Activated T-helper 2 cell treated with anti-CD3 and anti-CD28 coated beads, Interferon-gamma antibody, Interleukin-2, Interleukin-4, amounts not matched to agents 10 μg/mL and 5 μg/mL and 100 μg/mL, durations not matched to agents 14 hours and 24 hours and 36 hours (primary cell): ENCODE data around the gene ATP5PF. TPM values are rescaled to one million over a fixed set of nuclear protein-coding genes. Genes with fewer than 3 reads are reported as not detected.
"Not testable (repeated sequence)": the region's sequence is repeated elsewhere in the genome, so short reads cannot be mapped to it uniquely, and the experiment has no call there.

Experiments used
- DNase-seq: peaks from one replicate; pipeline ENCODE4 v3.0.0; 2021; ENCODE audit warnings: low spot score
- H3K27ac Mint-ChIP-seq: one replicate; pipeline ENCODE4 v1.8.0; 2021; ENCODE audit warnings: mixed read lengths
- H3K27me3 Mint-ChIP-seq: one replicate; pipeline ENCODE4 v1.8.0; 2021; ENCODE audit warnings: low read depth, mixed read lengths
- H3K36me3 Mint-ChIP-seq: one replicate; pipeline ENCODE4 v1.8.0; 2021; ENCODE audit warnings: low read depth, mixed read lengths
- H3K4me1 Mint-ChIP-seq: one replicate; pipeline ENCODE4 v1.8.0; 2021; ENCODE audit warnings: low read depth, mixed read lengths
- H3K4me3 Mint-ChIP-seq: one replicate; pipeline ENCODE4 v1.8.0; 2021; ENCODE audit warnings: low read depth, mild to moderate bottlenecking, moderate library complexity, mixed read lengths
- H3K9me3 Mint-ChIP-seq: one replicate; pipeline ENCODE4 v1.8.0; 2021; ENCODE audit warnings: mixed read lengths
- intact Hi-C: fragments of 100-400 bp; cut with micrococcal nuclease; formaldehyde crosslinking; loops from one replicate; pipeline ENCODE4 v1.15.1; 2023
- total RNA-seq: library from RNA; stranded (reverse); gene quantifications from 2 replicates; pipeline ENCODE4 v1.2.3, GENCODE V29; 2022

Gene ATP5PF, protein sequence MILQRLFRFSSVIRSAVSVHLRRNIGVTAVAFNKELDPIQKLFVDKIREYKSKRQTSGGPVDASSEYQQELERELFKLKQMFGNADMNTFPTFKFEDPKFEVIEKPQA
- total RNA-seq, result 156 and 163 TPM in 2 replicates

DNA sequence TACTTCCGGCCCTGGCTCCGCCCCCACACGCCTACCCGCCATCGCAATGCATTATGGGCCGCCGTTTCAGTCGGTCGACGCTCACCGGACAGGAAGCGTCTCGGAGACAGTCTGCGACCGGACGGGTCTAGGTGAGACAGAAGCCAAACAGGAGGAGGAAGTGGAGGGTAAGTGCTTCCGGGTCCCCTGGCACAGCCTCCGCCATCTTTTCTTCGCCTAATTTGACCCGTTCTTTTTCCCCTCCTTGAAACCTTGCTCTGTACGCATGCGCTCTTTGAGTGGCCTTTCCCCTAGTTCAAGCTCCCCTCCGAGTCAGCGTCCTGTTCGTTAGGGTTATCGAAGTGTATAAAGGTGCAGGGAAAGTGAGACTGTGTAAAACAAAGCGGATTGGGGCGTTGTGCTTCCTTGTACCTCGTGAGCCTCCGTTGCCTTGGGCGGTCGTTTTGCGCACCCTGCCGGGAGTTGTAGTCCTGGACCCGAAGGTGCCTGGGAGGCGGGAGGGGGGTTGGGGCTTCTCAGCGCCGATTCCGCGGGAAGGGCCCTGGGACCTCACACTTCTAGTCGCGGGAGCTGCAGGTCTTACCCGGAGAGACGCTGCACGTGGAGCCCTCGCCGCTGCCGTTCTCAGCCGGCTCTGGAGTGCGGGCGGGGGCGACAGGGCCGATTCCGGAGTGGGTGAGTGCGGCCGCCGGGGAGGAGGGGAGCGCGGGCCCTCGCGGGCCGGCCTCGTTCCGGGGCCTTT is at the start of gene ATP5PF, which contains the start of gene GABPA:
ATP5PF (minus strand) TSS at position 1 of the 742 bp plus-strand sequence. CDS start 5,110 bp downstream, outside the sequence.
GABPA (plus strand) TSS at position 69 of the 742 bp plus-strand sequence. CDS start 6,627 bp downstream, outside the sequence.
- H3K36me3 Mint-ChIP-seq, result peaks cover 36% of the 10 kb centered on the region
- peak within 1 kb of the TSS; percentile 99 for H3K4me3 Mint-ChIP-seq
- no peaks in the 10 kb centered on the region for H3K27me3 Mint-ChIP-seq
- intact Hi-C loops, result loop anchor here (1.0 to 10.0 kb wide), 6 partner anchors 26 to 1110 kb away; partner anchors contain the start of genes ADAMTS1, APP and MRPL39
- peaks cover 34% of the 10 kb centered on the region for H3K4me1 Mint-ChIP-seq
- no peaks in the 10 kb centered on the region for H3K9me3 Mint-ChIP-seq
- peak within 1 kb of the TSS; percentile 100 for H3K27ac Mint-ChIP-seq
- DNase-seq, result peak; percentile 97

DNA sequence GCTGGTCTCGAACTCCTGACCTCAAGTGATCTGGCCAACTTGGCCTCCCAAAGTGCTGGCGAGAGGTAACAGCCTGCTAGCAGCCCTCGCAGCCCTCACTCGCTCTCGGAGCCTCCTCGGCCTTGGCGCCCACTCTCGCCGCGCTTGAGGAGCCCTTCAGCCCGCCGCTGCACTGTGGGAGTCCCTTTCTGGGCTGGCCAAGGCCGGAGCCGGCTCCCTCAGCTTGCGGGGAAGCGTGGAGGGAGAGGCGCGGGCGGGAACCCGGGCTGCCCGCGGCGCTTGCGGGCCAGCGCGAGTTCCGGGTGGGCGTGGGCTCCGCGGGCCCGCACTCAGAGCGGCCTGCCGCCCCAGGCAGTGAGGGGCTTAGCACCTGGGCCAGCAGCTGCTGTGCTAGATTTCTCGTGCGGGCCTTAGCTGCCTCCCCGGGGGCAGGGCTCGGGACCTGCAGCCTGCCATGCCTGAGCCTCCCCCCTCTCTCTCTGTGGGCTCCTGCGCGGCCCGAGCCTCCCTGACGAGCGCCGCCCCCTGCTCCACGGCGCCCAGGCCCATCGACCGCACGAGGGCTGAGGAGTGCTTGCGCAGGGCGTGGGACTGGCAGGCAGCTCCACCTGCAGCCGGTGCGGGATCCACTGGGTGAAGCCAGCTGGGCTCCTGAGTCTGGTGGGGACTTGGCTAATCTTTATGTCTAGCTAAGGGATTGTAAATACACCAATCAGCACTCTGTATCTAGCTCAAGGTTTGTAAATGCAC is 43.6 kb upstream of the ATP5PF start:
- DNase-seq, intact Hi-C loops, H3K4me3 Mint-ChIP-seq, H3K36me3 Mint-ChIP-seq, H3K27ac Mint-ChIP-seq, H3K27me3 Mint-ChIP-seq, H3K4me1 Mint-ChIP-seq, H3K9me3 Mint-ChIP-seq: not testable (repeated sequence)

DNA sequence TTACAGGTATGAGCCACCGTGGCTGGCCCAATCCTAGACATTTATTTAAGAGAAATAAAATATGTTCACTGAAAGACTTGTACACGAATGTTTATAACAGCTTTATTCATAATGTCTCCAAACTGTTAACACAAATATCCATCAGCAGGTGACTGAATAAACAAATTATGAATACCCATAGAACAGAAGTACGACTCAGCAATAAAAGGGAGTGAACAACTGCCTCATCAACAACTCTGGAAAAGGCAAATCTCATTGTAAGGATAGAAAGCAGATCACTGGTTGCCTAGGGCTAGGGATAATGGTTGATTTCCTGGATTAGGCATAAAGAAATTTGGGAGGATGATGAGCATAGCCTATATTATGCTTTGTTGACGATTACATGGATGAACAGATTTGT is 41.7 kb upstream of the ATP5PF start:
- no peaks in the 10 kb centered on the region for H3K9me3 Mint-ChIP-seq
- no peak for DNase-seq
- no peak overlapping the region for H3K4me3 Mint-ChIP-seq
- peaks cover 7% of the 10 kb centered on the region for H3K4me1 Mint-ChIP-seq
- H3K27ac Mint-ChIP-seq, result no peak overlapping the region
- intact Hi-C loops, result no loop called here
- H3K27me3 Mint-ChIP-seq, result no peaks in the 10 kb centered on the region
- peaks cover 4% of the 10 kb centered on the region for H3K36me3 Mint-ChIP-seq

DNA sequence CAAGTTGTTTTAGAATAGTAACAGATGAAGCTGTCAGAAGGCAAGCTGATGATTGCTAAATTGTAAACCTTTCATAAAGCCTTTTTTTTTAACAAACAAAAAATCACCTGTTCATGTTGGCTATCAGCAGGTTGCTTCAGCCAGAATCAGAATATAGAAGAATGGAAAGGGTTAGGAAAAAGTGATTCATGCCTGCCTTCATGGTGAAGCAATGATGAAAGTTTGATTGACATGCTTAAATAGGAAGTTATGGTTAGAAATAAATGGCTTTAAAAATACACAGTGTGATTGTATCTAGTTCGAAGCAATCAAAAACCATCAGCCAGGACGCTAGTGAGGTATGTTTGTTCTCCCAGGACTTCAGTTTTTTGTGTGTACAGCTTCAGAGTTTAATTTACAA is 38.0 kb upstream of the ATP5PF start:
- peaks cover 7% of the 10 kb centered on the region for H3K4me1 Mint-ChIP-seq
- H3K27me3 Mint-ChIP-seq, result no peaks in the 10 kb centered on the region
- peaks cover 10% of the 10 kb centered on the region for H3K36me3 Mint-ChIP-seq
- no peak overlapping the region for H3K4me3 Mint-ChIP-seq
- no peaks in the 10 kb centered on the region for H3K9me3 Mint-ChIP-seq
- H3K27ac Mint-ChIP-seq, result no peak overlapping the region
- intact Hi-C loops, result no loop called here
- DNase-seq, result no peak

DNA sequence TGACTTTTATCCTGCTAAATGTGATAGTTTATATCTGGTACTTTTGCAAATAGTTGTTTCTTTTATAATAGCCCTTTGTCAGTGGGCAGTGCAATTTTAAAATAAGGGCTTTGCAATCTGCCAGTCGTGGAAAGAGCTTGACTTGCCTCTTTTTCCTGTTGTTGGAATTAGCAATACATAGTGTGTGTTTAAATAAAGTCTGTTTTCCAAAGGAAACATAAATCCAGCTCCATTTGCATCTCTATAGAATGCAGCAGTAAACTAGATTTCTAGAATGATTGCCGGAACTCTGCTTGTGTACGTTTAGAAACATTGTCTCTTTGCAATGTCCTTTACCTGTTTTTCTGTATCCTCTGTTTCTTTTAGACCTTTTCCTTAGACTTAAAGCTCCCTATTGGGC is 33.2 kb upstream of the ATP5PF start:
- H3K27me3 Mint-ChIP-seq, result no peaks in the 10 kb centered on the region
- H3K9me3 Mint-ChIP-seq, result no peaks in the 10 kb centered on the region
- peaks cover 5% of the 10 kb centered on the region for H3K4me1 Mint-ChIP-seq
- no peak overlapping the region for H3K4me3 Mint-ChIP-seq
- intact Hi-C loops, result no loop called here
- no peak overlapping the region for H3K27ac Mint-ChIP-seq
- no peak for DNase-seq
- H3K36me3 Mint-ChIP-seq, result peaks cover 40% of the 10 kb centered on the region

DNA sequence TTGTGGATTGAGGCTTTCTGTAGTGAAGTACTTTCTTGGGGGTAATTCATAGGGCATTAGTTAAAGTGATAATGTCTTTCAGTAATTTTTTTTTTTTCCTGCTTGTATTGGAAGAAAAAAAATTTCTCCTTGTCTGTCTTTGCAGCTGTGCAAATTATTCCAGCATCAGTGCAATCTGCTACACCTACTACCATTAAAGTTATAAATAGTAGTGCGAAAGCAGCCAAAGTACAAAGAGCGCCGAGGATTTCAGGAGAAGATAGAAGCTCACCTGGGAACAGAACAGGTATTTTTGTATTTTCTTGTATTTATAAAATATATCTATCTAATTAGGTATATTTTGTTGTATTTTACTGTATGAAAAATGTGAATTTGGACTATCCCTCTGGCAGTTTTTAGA is 29.4 kb upstream of the ATP5PF start:
- peaks cover 59% of the 10 kb centered on the region for H3K36me3 Mint-ChIP-seq
- no peak overlapping the region for H3K4me3 Mint-ChIP-seq
- H3K27me3 Mint-ChIP-seq, result no peaks in the 10 kb centered on the region
- intact Hi-C loops, result no loop called here
- no peaks in the 10 kb centered on the region for H3K9me3 Mint-ChIP-seq
- H3K27ac Mint-ChIP-seq, result no peak overlapping the region
- H3K4me1 Mint-ChIP-seq, result peaks cover 11% of the 10 kb centered on the region
- no peak for DNase-seq

DNA sequence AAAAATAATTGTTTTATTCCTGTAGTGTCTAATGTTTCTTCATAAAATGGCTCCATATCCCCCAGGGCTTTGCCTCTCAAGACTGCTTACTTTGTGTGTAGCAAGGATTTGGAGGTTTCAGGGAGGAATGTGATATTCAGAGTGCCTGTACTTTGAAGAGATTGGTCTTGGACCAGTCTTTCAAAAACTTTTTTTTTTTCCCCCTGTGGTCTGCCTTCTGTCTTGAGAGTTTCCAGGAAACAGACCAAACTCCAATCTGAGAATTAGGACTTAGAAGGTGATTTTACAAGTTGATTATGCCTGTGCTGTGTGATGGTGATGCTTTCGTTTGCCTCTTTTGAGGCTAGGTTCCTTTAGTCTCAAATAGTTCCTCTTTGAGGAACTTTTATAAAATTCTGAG is 26.0 kb upstream of the ATP5PF start:
- DNase-seq, result no peak
- Mint-ChIP-seq H3K27me3 (no peaks in the 10 kb centered on the region), H3K9me3 (no peaks in the 10 kb centered on the region), H3K27ac (no peak overlapping the region), H3K4me3 (no peak overlapping the region), H3K4me1 (peaks cover 21% of the 10 kb centered on the region), H3K36me3 (peaks cover 72% of the 10 kb centered on the region)
- intact Hi-C loops, result no loop called here

DNA sequence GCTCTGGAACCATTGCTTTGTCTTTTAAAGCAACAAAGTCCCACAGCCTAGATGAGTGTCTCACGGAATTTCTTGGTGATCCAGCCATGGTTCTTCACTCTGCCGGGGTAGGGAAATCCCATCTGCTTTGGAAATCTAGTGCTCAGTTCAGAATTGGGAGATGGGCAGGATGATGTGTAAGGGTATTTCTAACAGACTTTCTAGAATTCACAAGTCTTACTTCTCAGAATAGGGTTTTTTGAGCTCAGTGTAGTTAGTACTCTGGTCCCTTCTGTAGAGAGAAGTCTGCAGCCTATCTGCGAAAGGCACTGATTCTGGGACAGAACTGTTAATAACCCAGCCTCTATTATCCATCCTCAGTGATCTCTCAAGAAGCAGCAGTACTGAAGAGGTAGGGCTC is 25.4 kb upstream of the ATP5PF start:
- Mint-ChIP-seq H3K4me3 (no peak overlapping the region), H3K36me3 (peaks cover 72% of the 10 kb centered on the region), H3K9me3 (no peaks in the 10 kb centered on the region), H3K27ac (no peak overlapping the region), H3K4me1 (peaks cover 25% of the 10 kb centered on the region), H3K27me3 (no peaks in the 10 kb centered on the region)
- intact Hi-C loops, result no loop called here
- DNase-seq, result no peak

DNA sequence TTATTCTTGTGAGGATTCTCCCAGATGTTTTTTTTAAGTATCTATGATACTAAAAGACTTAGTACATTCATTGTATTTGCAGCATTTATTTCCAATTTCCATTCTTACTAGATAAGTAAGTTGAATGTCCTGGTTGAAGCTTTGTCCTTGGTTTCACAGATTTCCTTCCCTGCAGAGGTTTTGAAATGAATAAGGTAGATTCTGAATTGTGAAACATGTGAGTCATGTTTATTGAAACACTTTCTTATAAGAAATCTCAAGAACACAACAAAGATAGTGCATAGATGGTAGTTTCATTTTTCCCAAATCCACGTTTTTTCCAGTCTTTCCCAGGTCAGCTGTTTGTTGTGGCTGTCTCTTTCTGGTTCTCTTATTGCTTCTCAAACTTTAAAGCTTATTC is 24.9 kb upstream of the ATP5PF start:
- Mint-ChIP-seq H3K36me3 (peaks cover 72% of the 10 kb centered on the region), H3K27ac (no peak overlapping the region), H3K4me1 (peaks cover 25% of the 10 kb centered on the region), H3K9me3 (no peaks in the 10 kb centered on the region), H3K4me3 (no peak overlapping the region), H3K27me3 (no peaks in the 10 kb centered on the region)
- intact Hi-C loops, result no loop called here
- no peak for DNase-seq

DNA sequence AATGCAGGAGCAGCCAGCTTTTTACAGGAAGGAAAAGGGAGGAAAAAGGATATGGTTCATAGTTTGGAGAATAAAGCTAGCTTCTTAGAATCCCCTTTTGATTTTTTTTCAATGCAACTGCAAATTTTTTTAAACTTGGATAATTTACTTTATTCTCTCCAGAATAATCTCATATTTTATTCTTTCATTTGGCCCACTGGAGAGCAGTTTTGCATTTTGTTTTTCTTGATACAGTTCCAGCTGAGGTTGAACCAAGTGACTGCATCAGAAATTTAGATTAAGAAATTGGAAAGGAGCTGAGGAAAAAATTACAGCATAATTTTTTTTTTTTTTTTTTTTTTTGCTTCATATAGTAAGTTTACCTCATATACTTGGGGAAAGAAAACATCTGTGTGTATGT is 22.8 kb upstream of the ATP5PF start:
- H3K9me3 Mint-ChIP-seq, result no peaks in the 10 kb centered on the region
- H3K27me3 Mint-ChIP-seq, result no peaks in the 10 kb centered on the region
- no peak overlapping the region for H3K27ac Mint-ChIP-seq
- H3K4me1 Mint-ChIP-seq, result peaks cover 26% of the 10 kb centered on the region
- DNase-seq, result no peak
- no peak overlapping the region for H3K4me3 Mint-ChIP-seq
- H3K36me3 Mint-ChIP-seq, result peaks cover 73% of the 10 kb centered on the region
- intact Hi-C loops, result no loop called here

DNA sequence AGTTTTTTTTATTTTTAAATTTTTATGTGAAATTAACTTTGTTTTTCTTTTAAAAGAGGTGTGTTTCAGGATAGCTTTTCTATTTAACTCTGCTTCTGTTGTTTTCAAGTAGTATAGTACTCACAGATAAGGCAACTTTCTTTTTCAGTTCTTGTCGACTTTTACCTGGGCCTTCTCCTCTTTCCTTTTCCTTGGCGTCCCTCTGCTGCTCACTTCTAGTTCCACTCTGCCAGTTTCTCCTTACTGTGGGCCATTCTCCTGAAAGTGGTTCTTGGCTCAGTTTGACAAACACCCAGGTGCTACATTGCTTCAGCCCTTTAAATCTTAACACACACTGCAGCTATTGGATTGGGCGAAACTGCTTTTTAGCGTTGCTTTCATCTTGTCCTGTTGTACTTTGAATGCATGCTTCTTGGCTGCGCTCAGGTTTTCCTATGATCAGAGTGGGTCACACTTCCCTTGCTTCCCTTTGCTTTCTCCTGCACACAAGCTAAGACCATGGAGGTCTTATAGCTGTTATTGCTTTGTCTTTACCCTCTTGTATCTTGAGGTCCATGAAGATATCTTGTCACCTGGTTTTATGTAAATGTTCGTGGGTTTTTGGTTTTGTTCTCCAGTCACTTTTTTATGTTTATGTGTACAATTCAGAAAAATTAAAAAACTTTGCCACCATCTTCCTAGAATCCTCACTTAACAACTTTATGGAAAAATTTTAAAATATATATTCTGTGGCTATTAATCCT is 21.7 kb upstream of the ATP5PF start:
- no peak overlapping the region for H3K27ac Mint-ChIP-seq
- H3K9me3 Mint-ChIP-seq, result no peaks in the 10 kb centered on the region
- H3K36me3 Mint-ChIP-seq, result peaks cover 74% of the 10 kb centered on the region
- no peaks in the 10 kb centered on the region for H3K27me3 Mint-ChIP-seq
- no peak overlapping the region for H3K4me3 Mint-ChIP-seq
- DNase-seq, result no peak
- intact Hi-C loops, result no loop called here
- peaks cover 26% of the 10 kb centered on the region for H3K4me1 Mint-ChIP-seq

DNA sequence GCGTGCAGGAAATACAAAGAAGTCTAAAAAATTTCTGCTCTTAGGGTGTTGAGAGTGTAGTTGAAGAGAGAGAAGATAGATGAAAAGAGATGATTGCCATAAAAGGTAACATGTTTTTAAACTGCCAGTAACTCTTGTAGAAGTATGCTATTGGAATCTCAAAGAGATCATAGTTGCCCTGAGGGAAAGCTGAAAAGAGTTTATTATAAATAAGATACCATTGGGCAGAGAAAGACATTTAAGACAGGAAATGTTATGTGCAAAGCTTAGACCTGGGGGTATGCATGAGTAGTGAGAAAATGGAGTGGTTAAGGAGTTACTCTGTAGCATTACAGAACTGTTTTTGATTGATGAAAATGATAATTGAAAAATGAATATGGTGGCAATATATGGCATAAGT is 17.7 kb upstream of the ATP5PF start:
- Mint-ChIP-seq H3K4me3 (no peak overlapping the region), H3K27ac (no peak overlapping the region), H3K36me3 (peaks cover 63% of the 10 kb centered on the region), H3K4me1 (peaks cover 19% of the 10 kb centered on the region), H3K9me3 (no peaks in the 10 kb centered on the region), H3K27me3 (no peaks in the 10 kb centered on the region)
- no peak for DNase-seq
- intact Hi-C loops, result no loop called here
